Astrocyte (in vitro differentiated cells and primary cell): Measurements from ENCODE around the gene EXOC4.

Source experiments
- EZH2 ChIP-seq: IDR thresholded peaks from 2 replicates; pipeline ENCODE4 v1.6.1; 2012; ENCODE audit warnings: mild to moderate bottlenecking, low read length, inconsistent platforms; ENCODE audit not compliant: insufficient read depth
- TF ChIP-seq, protein P1 (sequence below): IDR thresholded peaks from 2 replicates; pipeline ENCODE4 v1.5.1; 2011; ENCODE audit warnings: low read depth, mild to moderate bottlenecking, inconsistent platforms, low read length, moderate library complexity; ENCODE audit not compliant: insufficient read depth

GRCh38 chr7:133693281-133693680 lies 440.4 kb downstream of the EXOC4 start:
- TF ChIP-seq, protein P1, sequence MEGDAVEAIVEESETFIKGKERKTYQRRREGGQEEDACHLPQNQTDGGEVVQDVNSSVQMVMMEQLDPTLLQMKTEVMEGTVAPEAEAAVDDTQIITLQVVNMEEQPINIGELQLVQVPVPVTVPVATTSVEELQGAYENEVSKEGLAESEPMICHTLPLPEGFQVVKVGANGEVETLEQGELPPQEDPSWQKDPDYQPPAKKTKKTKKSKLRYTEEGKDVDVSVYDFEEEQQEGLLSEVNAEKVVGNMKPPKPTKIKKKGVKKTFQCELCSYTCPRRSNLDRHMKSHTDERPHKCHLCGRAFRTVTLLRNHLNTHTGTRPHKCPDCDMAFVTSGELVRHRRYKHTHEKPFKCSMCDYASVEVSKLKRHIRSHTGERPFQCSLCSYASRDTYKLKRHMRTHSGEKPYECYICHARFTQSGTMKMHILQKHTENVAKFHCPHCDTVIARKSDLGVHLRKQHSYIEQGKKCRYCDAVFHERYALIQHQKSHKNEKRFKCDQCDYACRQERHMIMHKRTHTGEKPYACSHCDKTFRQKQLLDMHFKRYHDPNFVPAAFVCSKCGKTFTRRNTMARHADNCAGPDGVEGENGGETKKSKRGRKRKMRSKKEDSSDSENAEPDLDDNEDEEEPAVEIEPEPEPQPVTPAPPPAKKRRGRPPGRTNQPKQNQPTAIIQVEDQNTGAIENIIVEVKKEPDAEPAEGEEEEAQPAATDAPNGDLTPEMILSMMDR = no peak
- no peak for TF ChIP-seq EZH2
